ENCODE results near the gene NAA16.
A peak's percentile ranks its signal among the peaks of the same experiment; 100 is the strongest.

Gene NAA16

DNA sequence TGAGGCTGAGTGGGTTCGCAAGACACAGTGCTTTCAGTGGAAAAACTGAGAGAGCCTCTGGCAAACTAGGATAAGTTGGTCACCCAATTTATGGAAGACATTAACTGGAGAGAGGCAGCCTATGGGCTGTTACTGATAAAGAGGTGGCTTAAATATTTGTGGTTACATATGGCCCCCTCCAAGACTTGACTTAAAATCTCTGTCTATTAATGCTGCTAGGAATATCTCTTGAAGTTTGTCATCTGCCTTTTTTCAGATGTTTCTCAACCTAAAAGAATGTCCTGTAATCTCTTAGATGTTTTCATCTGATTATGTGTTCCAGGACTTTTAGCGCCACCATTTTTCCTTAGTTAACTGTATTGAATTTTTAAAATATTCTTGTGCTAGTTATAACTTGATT lies 54.6 kb downstream of the NAA16 start:
- H3K4me3 Mint-ChIP-seq = no peak overlapping the region

DNA sequence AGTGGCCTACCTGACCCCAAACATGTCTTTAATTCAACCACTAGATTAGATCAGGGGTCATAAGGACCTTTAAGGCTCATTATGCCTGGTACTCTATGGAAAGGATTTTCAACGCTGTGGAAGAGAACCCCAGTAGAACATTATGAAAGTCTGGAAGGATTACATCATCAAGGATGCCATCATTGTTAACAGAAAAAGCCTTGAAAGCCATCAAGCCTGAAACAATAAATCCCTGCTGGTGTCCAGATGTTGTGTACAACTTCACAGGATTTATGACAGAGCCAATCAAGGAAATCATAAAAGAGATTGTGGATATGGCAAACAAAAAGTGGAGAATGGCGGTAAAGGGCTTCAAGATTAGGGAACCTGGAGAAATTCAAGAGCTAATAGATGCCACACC lies 59.7 kb downstream of the NAA16 start:
- Mint-ChIP-seq H3K36me3 (ENCODE audit: low read depth) (peaks cover 95% of the 10 kb centered on the region), H3K4me1 (no peaks in the 10 kb centered on the region), H3K27ac (no peak overlapping the region), H3K27me3 (ENCODE audit: low read depth, poor library complexity) (no peaks in the 10 kb centered on the region), H3K9me3 (peaks cover 6% of the 10 kb centered on the region), H3K4me3 (no peak overlapping the region)
- DNase-seq = no peak
- TF ChIP-seq, protein P1, sequence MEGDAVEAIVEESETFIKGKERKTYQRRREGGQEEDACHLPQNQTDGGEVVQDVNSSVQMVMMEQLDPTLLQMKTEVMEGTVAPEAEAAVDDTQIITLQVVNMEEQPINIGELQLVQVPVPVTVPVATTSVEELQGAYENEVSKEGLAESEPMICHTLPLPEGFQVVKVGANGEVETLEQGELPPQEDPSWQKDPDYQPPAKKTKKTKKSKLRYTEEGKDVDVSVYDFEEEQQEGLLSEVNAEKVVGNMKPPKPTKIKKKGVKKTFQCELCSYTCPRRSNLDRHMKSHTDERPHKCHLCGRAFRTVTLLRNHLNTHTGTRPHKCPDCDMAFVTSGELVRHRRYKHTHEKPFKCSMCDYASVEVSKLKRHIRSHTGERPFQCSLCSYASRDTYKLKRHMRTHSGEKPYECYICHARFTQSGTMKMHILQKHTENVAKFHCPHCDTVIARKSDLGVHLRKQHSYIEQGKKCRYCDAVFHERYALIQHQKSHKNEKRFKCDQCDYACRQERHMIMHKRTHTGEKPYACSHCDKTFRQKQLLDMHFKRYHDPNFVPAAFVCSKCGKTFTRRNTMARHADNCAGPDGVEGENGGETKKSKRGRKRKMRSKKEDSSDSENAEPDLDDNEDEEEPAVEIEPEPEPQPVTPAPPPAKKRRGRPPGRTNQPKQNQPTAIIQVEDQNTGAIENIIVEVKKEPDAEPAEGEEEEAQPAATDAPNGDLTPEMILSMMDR (IDR thresholded peaks at IDR 0.05) = no peak

More for the DNA sequence above, 54.6 kb downstream of the NAA16 start:
- Mint-ChIP-seq H3K36me3 (ENCODE audit: low read depth) (peaks cover 93% of the 10 kb centered on the region), H3K27me3 (ENCODE audit: low read depth, poor library complexity) (no peaks in the 10 kb centered on the region), H3K4me1 (no peaks in the 10 kb centered on the region), H3K27ac (no peak overlapping the region), H3K9me3 (peaks cover 6% of the 10 kb centered on the region)
- TF ChIP-seq, protein P1 (IDR thresholded peaks at IDR 0.05) = no peak
- no peak for DNase-seq

DNA sequence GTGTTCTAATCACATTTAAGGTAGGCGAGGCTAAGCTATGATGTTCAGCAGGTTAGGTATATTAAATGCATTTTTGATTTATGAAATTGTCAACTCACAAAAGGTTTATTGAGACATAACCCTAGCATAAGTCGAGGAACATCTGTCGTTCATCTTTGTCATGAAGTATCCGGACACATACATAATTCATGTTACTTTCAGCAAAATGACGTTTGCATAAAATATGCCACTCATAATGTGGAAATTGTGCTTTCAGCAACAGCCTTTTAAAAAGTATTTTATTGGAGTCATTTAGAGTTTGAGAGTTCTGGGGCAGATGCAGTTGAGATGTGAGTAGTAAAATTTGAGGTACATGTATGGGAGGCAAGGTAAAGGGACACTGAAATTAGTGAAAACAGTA lies 66.4 kb downstream of the NAA16 start:
- no peak for DNase-seq
- Mint-ChIP-seq H3K27me3 (ENCODE audit: low read depth, poor library complexity) (no peaks in the 10 kb centered on the region), H3K27ac (no peak overlapping the region), H3K4me3 (no peak overlapping the region), H3K4me1 (no peaks in the 10 kb centered on the region), H3K36me3 (ENCODE audit: low read depth) (peaks cover 40% of the 10 kb centered on the region), H3K9me3 (no peaks in the 10 kb centered on the region)
- TF ChIP-seq, protein P1 (IDR thresholded peaks at IDR 0.05) = no peak

DNA sequence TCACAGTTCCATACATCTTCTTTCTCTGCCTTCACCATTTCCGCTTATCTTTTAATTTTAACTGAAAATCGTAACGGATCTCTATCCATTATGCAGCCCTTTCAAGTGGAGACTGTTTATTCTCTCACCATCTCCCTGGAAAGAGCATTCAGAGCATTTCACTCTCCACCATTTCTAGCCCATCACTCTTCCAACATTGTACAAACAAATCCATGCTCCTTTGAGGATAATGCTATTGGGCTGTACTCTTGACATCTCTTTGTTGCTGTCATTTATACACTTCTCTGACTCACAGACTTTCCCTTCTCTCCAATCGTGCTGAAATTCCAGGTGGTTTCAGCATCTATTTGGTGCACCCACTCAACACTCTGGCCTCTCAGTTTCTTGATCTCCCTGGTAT lies 71.4 kb downstream of the NAA16 start:
- H3K27me3 Mint-ChIP-seq (ENCODE audit: low read depth, poor library complexity) = peaks cover 8% of the 10 kb centered on the region
- no peaks in the 10 kb centered on the region for H3K9me3 Mint-ChIP-seq

DNA sequence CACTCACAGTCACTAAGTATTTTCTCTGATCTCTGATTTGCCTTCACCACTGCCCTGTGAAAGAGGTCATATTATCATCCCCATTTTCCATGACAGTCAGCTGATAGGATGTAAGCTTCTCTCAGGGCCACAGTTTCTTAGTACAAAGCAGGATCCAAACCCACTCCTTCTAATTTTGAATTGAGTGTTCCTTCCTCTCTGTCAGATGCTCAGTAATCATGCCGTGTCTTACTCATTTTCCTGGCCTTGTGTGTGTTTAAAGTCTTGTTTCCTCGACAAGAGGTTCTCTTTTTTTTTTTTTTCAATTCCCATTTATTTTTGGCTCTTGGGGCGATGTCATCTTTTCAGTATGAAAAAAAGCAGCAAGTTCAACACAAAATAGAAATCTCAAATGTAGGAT lies 72.3 kb downstream of the NAA16 start:
- Mint-ChIP-seq H3K36me3 (ENCODE audit: low read depth) (no peaks in the 10 kb centered on the region), H3K27ac (no peak overlapping the region), H3K27me3 (ENCODE audit: low read depth, poor library complexity) (peaks cover 8% of the 10 kb centered on the region), H3K4me1 (peaks cover 11% of the 10 kb centered on the region), H3K9me3 (no peaks in the 10 kb centered on the region), H3K4me3 (no peak overlapping the region)
- TF ChIP-seq, protein P1 (IDR thresholded peaks at IDR 0.05) = no peak
- no peak for DNase-seq

More for the DNA sequence above, 71.4 kb downstream of the NAA16 start:
- DNase-seq = no peak
- Mint-ChIP-seq H3K4me3 (no peak overlapping the region), H3K4me1 (peaks cover 11% of the 10 kb centered on the region), H3K27ac (no peak overlapping the region), H3K36me3 (ENCODE audit: low read depth) (no peaks in the 10 kb centered on the region)
- TF ChIP-seq, protein P1 (IDR thresholded peaks at IDR 0.05) = no peak

DNA sequence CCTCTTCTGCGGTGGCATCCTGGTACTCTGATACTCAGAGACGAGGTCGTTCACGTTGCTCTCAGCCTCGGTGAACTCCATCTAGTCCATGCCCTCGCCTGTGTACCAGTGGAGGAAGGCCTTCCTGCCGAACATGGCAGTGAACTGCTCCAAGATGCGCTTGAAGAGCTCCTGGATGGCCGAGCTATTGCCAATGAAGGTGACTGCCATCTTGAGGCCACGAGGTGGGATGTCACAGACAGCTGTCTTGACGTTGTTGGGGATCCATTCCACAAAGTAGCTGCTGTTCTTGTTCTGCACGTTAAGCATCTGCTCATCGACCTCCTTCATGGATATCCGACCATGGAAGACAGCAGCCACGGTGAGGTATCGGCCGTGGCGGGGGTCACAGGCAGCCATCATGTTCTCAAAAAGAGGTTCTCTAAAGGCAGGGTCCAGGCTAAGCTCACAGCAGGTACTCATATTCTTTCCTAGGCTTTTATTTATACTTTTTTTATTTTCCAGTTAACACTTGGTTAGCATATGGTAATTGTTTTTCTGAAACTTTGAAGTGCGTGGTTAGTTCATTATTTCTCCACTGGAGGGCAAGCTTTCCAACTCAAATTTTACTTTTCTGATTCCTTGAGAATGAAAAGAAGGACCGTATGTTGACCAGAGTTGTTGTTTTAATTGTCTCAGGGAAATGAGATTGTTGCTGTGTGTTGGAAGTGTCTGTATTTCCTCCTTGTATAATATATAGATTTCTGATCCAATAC lies 73.9 kb downstream of the NAA16 start:
- Mint-ChIP-seq H3K27me3 (ENCODE audit: low read depth, poor library complexity) (peaks cover 10% of the 10 kb centered on the region), H3K36me3 (ENCODE audit: low read depth) (no peaks in the 10 kb centered on the region), H3K27ac (peak overlapping the region; percentile 47), H3K4me3 (no peak overlapping the region), H3K9me3 (no peaks in the 10 kb centered on the region), H3K4me1 (peaks cover 11% of the 10 kb centered on the region)
- no peak for DNase-seq
- TF ChIP-seq, protein P1 (IDR thresholded peaks at IDR 0.05) = no peak
